HG02970 (cell line): ENCODE results near the gene TNFAIP3.

ENCODE experiments used
- ATAC-seq: cut with Tn5 transposase; IDR thresholded peaks from one replicate; pipeline ENCODE4 v1.9.1; 2021; ENCODE audit warnings: mild to moderate bottlenecking, moderate library complexity, moderate number of reproducible peaks; ENCODE audit not compliant: unreplicated experiment, low FRiP score

Gene TNFAIP3

DNA sequence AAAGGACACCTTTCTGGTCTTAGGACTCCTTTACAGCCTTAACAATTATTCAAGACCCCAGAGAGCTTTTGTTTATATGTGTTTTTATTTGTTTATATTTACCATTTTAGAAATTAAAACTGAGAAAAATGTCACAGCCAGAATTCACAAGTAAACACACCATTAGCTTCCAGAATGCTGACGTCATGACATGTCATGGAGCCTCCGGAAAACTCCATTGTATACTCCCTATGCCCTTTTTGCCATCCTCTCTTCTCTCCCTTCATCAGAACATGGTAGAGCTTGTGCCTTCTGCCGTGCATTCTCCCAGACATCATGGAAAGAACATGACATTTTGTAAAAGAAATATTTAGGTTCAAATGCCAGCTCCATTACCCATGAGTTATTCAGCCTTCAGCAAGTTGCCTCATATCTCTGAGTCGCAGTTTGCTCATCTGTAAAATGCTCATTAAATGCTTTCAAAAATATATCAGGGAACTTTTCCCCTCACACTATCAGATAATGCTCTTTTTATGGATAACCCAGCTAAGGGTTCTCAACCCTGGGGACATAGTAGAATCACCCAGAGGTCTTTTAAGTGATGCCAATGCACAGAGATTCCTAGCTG is 27.8 kb downstream of the TNFAIP3 start:
- no peak for ATAC-seq

DNA sequence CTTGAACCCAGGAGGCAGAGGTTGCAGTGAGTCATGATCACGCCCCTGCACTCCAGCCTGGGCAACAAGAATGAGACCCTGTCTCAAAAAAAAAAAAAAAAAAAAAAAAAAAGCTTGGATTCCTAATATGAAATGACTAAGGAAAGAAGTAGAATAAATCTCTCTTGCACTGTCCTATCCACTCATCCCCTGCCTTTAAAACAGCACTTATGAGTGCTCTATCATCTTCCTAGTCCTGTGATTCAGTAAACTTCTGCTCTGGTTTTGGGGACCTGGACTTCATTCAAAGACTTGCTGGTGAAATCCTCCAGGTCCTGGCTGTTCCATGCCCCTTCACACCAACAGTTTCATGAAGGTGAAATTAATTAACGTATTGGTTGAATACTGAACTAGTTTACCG is 29.6 kb downstream of the TNFAIP3 start:
- ATAC-seq, result no peak

DNA sequence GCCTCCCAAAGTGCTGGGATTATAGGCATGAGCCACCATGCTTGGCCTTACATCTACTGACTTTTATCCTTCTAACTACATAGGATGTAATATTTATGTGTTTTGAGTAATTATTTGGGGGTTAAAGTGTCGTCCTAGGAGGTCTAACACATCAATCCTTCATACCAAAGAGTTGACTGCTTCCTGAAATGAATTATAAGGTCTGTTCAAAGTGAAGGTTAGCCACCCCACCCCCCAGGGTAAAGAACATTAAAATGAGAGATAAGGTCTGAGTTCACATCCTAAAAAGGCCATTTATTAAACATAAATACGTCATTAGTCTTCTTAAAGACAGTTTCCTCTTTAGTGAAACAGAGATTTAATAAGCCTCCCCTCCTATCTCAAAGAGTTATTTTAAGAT is 33.8 kb downstream of the TNFAIP3 start:
- ATAC-seq, result no peak

DNA sequence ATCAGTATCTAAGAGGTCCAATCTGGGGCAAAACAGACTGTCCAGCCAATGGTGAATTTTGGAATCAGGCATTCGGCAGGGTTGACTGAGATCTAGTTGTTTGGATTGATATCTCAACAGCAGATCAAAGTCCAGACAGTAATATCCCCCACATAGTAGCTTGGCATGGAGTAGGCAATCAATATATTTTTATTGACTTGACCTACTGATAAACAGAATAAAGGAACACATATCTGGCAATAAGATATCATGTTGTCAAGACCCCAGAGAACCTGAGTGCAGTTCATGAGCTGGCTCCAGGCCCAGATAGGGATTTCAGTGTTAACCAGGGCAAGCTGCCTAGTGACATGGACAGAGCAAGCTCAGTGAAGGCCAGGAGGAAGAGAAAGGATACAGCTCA is 34.4 kb downstream of the TNFAIP3 start:
- ATAC-seq, result no peak

DNA sequence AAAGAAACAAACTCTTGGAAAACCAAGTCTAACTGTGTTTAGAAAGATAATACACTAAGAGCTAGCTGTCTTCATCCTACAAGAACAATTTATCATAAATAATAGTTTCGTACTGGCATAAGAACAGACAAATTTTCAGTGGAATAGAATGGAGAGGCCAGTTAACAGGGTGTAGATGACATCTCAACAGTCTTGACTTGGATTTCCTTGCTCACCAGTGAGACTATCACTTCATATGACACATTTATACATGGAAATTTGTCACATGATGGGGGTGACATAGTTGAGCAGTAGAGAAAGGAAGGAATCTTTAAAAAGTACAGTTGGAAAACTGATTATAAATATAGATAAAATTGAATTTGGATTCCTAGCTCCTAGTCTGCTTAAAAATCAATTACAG is 35.6 kb downstream of the TNFAIP3 start:
- ATAC-seq, result no peak

DNA sequence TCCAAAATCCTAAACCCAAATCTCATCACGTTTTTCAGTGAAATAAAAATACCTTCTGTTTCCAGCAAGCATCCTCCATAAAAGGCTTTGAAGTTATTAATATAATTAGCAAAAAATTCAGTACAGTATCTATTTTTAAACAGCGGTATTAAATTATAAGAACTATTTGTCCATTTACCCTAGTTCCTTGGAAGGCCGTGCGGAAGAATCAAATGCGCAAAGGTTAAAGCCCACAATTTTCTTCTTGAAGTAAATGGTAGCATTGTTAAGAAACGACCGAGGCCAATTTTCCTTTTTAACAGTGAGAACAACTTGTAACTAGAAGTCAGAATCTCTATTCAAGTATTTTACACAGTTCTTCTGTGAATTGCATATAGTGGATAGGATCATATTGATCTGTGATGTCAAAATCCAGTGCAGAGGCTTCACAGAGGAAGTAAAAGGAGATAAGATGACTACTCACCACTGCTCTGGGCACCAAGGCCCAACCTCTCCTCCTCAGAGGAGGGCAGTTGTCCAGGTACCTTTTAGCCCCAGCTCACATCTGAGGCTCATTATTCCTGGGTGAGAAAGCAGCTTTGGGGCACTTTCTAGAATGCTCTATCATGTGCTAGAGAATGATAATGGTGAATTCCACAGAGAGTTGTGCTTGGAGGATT is 36.3 kb downstream of the TNFAIP3 start:
- no peak for ATAC-seq

DNA sequence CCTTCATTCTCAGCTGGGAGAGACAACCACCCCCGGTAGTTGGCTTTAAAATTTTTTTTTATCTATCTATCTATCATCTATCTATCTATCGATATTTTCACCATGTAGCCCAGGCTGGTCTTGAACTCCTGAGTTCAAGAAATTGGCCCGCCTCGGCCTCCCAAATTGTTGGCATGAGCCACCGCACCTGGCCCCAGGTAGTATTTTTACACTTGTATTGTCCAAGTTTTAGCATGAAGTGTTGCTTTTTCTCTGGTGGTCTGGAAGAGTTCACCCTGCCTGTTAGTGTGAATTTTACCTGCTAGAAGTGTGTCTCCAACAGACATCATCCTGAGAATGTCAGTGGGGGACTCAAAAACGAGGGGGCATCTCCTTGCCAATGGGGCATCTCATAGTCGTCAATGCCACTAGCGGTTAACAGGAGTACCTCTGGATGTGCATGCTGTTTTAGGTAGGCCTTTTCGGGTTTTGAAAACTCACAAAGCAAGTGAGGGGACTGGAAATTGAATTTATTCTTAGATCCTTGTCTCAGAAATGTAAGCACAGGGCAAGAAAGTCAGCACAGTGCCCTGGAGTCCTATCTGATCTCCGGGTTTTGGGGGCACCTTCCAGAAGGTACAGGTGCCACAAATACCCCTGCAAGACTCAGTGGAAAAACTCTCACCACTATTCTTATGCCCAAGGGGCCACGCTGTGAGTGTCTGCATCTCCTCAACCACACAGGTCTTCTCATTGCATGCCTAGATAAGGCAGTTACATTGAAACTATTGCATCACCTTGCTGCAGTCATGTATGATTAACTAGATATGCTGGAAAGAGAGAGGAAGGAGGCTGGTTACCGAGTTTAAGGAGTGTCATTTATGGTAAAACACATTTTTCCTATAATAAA is 37.1 kb downstream of the TNFAIP3 start:
- ATAC-seq, result peak; percentile 50

DNA sequence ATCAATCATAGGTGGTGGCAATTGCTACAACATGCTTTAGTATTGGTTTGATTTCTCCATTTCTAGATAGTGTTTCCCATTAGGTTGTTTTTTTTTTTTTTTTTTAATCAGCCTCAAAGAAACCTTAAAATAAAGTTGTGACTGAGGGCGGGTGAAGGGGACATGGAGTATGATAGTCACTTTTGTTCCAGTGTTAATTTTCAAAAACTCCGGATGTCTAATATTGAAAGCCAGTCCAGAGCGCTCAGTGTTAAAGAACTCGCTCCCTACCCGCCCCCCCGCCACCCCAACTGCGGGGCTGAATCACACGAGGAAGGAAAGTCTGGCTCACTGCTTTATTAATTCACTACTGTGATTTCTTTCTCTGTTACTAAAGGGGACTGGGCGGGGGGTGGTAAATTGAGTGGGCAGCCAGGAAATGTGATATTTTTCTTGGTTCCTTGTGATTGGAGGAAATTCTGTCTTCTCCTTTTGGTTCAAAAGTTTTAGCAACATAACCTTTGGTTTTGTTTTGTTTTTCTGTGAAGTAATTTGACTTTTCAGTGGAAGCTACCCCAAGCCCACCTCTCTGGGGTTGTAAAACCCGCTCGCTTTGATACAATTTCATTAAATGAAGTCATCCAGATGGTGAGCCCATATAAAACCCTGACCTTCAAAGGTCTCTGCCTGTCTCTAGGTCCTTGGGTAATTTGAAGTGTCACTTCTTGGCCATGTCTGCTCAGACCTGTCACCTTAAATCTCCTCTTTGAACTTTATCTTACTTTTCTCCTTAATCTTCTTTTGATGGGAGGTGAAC is 38.0 kb downstream of the TNFAIP3 start:
- ATAC-seq, result peak; percentile 42

DNA sequence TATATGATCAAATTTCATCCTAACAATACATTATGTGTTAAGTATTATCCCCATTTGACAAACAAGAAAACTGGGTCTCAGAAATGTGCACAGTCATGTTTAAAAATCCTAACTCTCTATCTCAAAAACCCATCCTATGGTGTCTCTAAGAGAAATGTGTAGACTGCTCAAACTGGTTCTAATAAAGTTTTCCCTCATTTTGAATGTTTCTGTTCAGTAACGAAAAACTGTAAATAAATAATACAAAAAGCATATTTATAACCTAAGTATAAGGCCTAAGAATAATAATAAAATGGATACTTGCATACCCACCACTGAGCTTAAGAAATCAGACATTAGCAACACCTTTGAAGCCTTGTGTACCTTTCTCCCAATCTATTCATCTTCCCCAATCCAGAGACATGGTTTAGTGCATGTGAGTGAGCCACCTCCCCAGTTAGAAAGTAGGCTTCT is 39.0 kb downstream of the TNFAIP3 start:
- ATAC-seq, result no peak

DNA sequence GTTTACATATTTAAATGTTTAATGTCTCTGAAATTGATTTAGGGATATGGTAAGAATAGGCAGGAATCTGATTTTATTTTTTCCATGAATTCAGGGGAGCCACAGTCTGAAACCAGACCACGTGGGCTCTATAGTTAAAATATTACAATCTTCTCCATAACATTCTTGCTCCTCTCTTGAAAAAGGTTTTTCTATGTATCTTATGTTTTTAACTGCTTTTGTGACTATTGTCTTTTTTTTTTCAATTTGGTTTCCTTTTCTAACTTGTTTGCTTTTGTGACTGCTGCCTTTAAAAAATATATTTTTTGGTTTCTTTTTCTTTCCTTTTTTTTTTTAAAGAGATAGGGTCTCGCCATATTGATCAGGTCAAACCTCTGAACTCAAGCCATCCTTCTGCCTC is 40.1 kb downstream of the TNFAIP3 start:
- no peak for ATAC-seq

DNA sequence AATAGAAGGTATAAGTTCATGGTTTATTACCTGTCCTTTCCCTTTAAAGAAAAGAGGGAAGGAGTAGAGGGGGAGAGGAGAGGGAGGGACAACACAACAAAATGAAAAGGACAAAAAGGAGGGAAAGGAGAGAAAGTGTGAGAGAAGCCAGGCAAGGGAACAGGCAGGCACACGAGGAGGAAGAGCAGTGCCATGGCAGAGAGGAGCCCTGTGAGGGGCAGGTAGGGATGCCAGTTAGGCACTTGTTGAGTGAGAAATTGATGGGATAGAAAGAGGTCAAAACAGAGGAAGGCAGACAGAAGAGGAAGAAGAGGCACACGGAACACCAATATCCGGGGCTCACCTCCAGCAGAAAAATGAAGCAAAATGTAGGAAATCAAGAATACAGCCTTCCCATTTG is 42.5 kb downstream of the TNFAIP3 start:
- no peak for ATAC-seq

DNA sequence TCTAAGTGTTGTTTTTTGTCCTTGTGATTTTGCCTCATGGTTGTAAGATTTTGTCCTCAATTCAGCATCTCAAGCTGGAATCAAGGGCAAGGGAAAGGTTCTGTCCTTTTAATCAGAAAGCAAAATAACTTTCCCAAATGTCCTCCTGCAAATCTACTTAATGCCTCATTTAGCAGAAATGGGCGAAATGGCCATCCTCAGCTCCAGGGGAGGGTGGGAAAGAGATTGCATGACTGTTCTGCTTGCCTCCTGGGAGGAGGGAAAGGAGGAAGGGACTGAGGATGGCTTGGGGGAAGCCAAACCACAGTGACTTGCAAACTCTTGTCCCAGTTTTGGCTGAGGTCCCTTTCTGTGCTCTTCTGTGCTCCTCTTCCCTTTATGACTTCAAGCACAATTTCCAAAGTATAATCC is 43.4 kb downstream of the TNFAIP3 start:
- ATAC-seq, result no peak

DNA sequence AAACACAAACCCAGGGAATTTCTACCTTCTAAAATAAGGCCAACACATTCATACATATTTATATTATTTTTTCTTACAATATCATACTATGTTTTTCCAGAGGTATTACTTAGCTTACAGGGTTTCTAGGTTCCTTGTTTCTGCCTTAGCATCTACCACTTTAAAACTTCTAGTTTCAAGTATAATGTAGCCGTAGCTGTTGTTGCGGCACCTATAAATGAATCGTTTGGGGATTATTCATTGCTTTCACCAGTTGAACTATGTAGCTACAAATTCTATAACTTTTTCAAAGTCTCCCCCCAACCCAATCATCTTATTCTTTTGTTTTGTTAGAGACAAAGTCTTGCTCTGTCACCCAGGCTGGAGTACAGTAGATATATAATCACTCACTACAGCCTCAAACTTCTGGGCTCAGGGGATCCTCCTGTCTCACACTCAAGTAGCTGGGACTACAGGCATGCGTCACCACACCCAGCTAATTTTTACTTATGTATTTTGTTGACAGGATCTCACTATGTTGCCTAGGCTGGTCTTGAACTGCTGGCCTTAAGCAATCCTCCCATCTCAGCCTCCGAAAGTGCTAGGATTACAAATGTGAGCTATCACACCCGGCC is 43.9 kb downstream of the TNFAIP3 start:
- no peak for ATAC-seq

DNA sequence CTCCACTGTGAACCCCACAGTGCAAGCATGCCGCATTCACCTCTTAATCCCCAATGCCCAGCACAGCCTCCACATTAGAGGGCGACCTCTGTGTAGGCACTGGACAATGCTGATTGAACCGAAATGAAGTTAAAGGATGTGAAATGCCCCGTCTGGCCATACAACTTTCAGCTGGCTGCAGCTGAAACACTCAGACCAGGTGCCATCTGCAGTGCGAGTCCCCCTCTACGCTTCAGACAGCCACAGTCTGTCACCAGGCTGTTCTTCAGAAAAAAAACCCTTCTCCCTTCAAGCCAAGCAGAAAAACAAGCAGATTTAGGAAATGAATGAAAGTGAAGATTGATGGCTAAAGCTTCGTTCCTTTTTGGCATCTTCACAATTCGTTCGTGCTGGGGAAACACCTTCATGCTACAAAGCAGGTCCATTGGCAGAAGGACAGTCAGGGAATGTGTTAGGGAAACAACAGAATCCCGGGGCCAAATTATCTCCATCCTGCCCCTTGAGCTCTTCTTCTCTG is 44.7 kb downstream of the TNFAIP3 start:
- no peak for ATAC-seq

DNA sequence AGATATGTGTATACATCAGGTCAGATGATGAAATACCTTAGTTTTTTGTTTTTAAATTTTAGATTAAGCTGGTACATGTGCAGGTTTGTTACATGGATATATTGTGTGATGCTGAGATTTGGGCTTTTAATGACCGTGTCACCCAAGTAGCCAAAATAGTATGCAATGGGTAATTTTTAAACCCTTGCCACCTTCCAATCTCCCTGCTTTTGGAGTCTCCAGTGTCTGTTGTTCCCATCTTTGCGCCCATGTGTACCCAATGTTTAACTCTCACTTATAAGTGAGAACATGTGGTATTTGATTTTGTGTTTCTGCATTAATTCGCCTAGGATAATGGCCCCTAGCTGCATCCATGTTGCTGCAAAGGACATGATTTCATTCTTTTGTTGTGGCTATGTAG is 45.8 kb downstream of the TNFAIP3 start:
- no peak for ATAC-seq

DNA sequence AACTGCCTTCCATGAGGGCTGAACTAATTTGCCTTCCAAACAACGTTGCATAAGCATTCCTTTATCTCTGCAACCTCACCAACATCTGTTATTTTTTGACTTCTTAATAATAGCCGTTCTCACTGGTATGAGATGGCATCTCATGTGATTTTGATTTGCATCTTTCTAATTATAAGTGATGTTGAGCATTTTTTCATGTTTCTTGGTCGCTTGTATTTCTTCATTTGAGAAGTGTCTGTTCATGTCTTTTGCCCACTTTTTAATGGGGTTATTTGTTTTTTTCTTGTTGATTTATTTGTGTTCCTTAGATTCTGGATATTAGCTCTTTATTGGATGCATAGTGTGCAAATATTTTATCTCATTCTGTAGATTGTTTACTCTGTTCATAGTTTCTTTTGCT is 46.4 kb downstream of the TNFAIP3 start:
- ATAC-seq, result no peak

DNA sequence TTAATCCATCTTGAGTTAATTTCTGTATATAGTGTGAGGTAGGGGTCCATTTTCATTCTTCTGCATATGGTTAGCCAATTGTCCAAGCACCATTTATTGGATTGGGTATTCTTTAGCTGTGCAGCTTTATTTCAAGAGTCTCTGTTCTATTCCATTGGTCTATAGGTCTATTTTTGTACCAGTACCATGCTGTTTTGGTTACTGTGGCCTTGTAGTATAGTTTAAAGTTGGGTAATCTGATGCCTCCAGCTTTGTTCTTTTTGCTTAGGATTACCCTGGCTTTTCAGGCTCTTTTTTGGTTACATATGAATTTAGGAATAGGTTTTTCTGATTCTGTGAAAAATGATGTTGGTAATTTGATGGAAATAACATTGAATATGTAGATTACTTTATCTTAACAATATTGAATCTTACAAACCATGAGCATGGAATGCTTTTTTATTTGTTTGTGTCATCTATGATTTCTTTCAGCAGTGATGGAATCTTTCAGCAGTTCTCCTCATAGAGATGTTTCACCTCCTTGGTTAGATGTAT is 47.0 kb downstream of the TNFAIP3 start:
- ATAC-seq, result no peak

DNA sequence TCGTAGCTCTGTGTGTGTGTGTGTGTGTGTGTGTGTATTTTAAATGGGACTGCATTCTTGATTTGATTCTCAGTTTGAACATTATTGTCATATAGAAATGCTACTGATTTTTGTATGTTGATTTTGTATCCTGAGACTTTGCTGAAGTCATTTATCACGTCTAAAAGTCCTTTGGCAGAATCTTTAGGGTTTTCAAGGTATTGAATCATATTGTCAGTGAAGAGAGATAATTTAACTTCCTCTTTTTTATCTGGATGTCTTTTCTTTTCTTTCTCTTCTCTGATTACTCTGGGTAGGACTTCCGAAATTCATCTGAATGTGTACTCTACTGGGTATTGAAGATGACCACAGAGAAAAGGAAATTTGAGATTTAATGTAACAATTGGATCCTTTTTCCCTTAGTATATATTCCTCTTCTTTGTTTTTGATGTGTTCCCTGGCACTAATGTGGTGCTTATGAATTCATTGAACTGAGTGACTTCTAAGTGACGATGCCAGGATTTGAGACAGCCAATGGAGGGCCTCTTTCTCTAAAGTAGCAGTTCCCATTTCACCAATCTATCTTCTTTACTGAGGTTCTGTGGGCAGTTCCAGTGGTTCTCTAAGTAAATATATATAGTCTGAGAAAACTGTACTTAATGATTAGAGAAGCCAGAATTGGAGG is 47.6 kb downstream of the TNFAIP3 start:
- no peak for ATAC-seq

DNA sequence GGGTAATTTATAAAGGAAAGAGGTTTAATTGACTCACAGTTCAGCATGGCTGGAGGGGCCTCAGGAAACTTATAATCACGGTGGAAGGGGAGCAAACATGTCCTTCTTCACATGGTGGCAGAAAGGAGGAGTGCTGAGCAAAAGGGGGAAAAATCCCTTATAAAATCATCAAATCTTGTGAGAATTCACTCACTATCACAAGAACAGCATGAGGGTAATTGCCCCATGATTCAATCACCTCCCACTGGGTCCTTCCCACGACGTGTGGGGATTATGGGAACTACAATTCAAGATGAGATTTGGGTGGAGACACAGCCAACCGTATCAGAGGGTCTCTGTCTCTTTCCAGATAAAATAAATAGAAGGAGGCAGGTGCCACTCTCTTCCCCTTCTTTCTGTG is 48.7 kb downstream of the TNFAIP3 start:
- ATAC-seq, result no peak
